Effector memory CD4-positive, alpha-beta T cell (primary cell): ENCODE data around the gene ARL10.

Experiments
- DNase-seq, 3 donors: peaks; one replicate each; pipeline ENCODE4 v3.0.0-alpha.2; 2020
- H3K27ac ChIP-seq: 2 replicates; pipeline ENCODE4 v1.7.0; 2013; ENCODE audit warnings: mild to moderate bottlenecking, low read length, moderate library complexity; ENCODE audit not compliant: insufficient read depth, poor library complexity, severe bottlenecking
- H3K27me3 ChIP-seq: replicated peaks from 2 replicates; pipeline ENCODE4 v1.7.0; 2013; ENCODE audit warnings: mild to moderate bottlenecking, low read length; ENCODE audit not compliant: insufficient read depth, control insufficient read depth, poor library complexity, severe bottlenecking
- H3K36me3 ChIP-seq: 2 replicates; pipeline ENCODE4 v1.7.0; 2013; ENCODE audit warnings: mild to moderate bottlenecking, low read length, moderate library complexity; ENCODE audit not compliant: control insufficient read depth, insufficient read depth
- H3K4me1 ChIP-seq: 2 replicates; pipeline ENCODE4 v1.7.0; 2013; ENCODE audit warnings: low read length, mild to moderate bottlenecking; ENCODE audit not compliant: control insufficient read depth, insufficient read depth, poor library complexity, severe bottlenecking
- H3K4me3 ChIP-seq: 2 replicates; pipeline ENCODE4 v1.7.0; 2013; ENCODE audit warnings: low read length, low read depth, mild to moderate bottlenecking; ENCODE audit not compliant: insufficient read depth, poor library complexity, severe bottlenecking
- H3K9me3 ChIP-seq: 2 replicates; pipeline ENCODE4 v1.7.0; 2013; ENCODE audit warnings: mild to moderate bottlenecking, low read length, moderate library complexity; ENCODE audit not compliant: control insufficient read depth

The ARL10 gene

GRCh38 chr5:176424181-176424580, 58.9 kb downstream of the ARL10 start:
- DNase-seq = no peak
- Histone ChIP-seq H3K4me3 (no peak overlapping the region), H3K27ac (no peak overlapping the region), H3K36me3 (no peaks in the 10 kb centered on the region), H3K4me1 (no peaks in the 10 kb centered on the region), H3K27me3 (no peaks in the 10 kb centered on the region), H3K9me3 (no peaks in the 10 kb centered on the region)

- H3K4me3 ChIP-seq = no peak overlapping the region
- H3K4me1 ChIP-seq = no peaks in the 10 kb centered on the region
- H3K27ac ChIP-seq = no peak overlapping the region
- no peaks in the 10 kb centered on the region for H3K27me3 ChIP-seq
- H3K36me3 ChIP-seq = no peaks in the 10 kb centered on the region
- H3K9me3 ChIP-seq = no peaks in the 10 kb centered on the region
- no peak for DNase-seq
Measured at GRCh38 chr5:176425138-176425537, 59.9 kb downstream of the ARL10 start.

- H3K27ac ChIP-seq = no peak overlapping the region
- no peaks in the 10 kb centered on the region for H3K9me3 ChIP-seq
- H3K27me3 ChIP-seq = no peaks in the 10 kb centered on the region
- H3K4me3 ChIP-seq = no peak overlapping the region
- no peaks in the 10 kb centered on the region for H3K4me1 ChIP-seq
- no peaks in the 10 kb centered on the region for H3K36me3 ChIP-seq
- DNase-seq = no peak
Measured at GRCh38 chr5:176425791-176426190, 60.5 kb downstream of the ARL10 start.

- no peaks in the 10 kb centered on the region for H3K27me3 ChIP-seq
- no peaks in the 10 kb centered on the region for H3K4me1 ChIP-seq
- no peaks in the 10 kb centered on the region for H3K9me3 ChIP-seq
- H3K36me3 ChIP-seq = no peaks in the 10 kb centered on the region
- no peak overlapping the region for H3K4me3 ChIP-seq
- H3K27ac ChIP-seq = no peak overlapping the region
- no peak for DNase-seq
Measured at GRCh38 chr5:176426876-176427275, 61.6 kb downstream of the ARL10 start.

GRCh38 chr5:176427971-176428370, 62.7 kb downstream of the ARL10 start:
- no peak overlapping the region for H3K27ac ChIP-seq

GRCh38 chr5:176429972-176430371, 64.7 kb downstream of the ARL10 start:
- Histone ChIP-seq H3K36me3 (no peaks in the 10 kb centered on the region), H3K27ac (no peak overlapping the region), H3K4me1 (no peaks in the 10 kb centered on the region), H3K4me3 (no peak overlapping the region), H3K9me3 (no peaks in the 10 kb centered on the region), H3K27me3 (no peaks in the 10 kb centered on the region)
- DNase-seq = no peak

More at GRCh38 chr5:176427971-176428370, 62.7 kb downstream of the ARL10 start:
- no peaks in the 10 kb centered on the region for H3K4me1 ChIP-seq
- H3K27me3 ChIP-seq = no peaks in the 10 kb centered on the region
- DNase-seq = no peak
- no peaks in the 10 kb centered on the region for H3K9me3 ChIP-seq
- H3K36me3 ChIP-seq = no peaks in the 10 kb centered on the region
- no peak overlapping the region for H3K4me3 ChIP-seq
